AG04449 (cell line): ENCODE data around the gene POFUT1.

Experiments used
- CTCF ChIA-PET: fragments of 350-600 bp; formaldehyde crosslinking; extraction: SDS; loops from one replicate; lab custom pipeline; 2021; ENCODE audit warnings: antibody characterized with exemption; lab: Yijun Ruan, JAX
- POLR2A ChIA-PET: fragments of 400-600, 350-600 bp; formaldehyde crosslinking; extraction: SDS; loops from one replicate; lab custom pipeline; 2020; ENCODE audit warnings: antibody characterized with exemption, inconsistent platforms; lab: Yijun Ruan, JAX
- DNase-seq: peaks from one replicate; pipeline ENCODE4 v3.0.0-alpha.2; 2010; ENCODE audit warnings: low read depth, low spot score
- H3K4me3 ChIP-seq: 2 replicates; pipeline ENCODE4 v1.5.1; 2011; ENCODE audit warnings: low read depth, mild to moderate bottlenecking, control low read depth, low read length
- CTCF ChIP-seq: IDR thresholded peaks from one replicate; pipeline ENCODE4 v1.5.1; 2011; ENCODE audit warnings: mild to moderate bottlenecking, moderate library complexity, low read length, control low read depth, inconsistent platforms; ENCODE audit not compliant: insufficient read depth; ENCODE audit errors: missing control alignments

The POFUT1 gene

GRCh38 chr20:32232326-32232886 lies 24.7 kb downstream of the POFUT1 start:
- no peak for TF ChIP-seq CTCF
- ChIA-PET POLR2A (no interaction called here), CTCF (interaction anchor here (0.8 to 1.4 kb wide), 2 partner anchors 24 to 224 kb away, joined by 3 to 4 read pairs; no protein-coding TSS in a partner anchor)
- no peak overlapping the region for H3K4me3 ChIP-seq
- DNase-seq: no peak

- POLR2A ChIA-PET: no interaction called here
Measured at GRCh38 chr20:32233286-32233685, 25.6 kb downstream of the POFUT1 start.

DNA sequence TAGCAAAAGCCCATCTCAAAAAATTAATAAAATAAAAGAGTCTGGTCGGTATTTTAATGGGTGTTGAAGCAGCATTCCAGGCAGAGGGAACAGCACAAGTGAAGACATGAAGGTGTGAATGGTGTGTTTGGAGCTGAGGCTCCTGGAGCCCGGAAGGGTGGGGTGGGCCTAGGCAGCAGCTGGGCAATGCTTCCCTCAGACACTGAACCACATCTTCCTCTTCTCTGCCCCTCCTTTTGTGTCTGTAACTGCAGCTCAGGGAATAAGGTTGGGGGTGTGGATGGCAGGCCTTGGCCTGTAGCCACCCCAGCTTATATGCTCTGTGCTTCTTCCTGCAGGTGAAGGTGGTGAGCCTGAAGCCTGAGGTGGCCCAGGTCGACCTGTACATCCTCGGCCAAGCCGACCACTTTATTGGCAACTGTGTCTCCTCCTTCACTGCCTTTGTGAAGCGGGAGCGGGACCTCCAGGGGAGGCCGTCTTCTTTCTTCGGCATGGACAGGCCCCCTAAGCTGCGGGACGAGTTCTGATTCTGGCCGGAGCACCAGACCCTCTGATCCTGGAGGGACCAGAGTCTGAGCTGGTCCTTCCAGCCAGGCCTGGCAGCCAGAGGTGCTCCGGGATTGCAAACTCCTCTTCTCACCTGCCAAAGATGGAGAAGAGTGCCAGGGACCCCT lies 26.6 kb downstream of the POFUT1 start:
- POLR2A ChIA-PET: no interaction called here
- no peak for DNase-seq
- CTCF ChIA-PET: interaction anchor here (1.2 kb wide), 2 partner anchors 8 to 287 kb away, joined by 3 read pairs; no protein-coding TSS in a partner anchor
- TF ChIP-seq CTCF: no peak
- H3K4me3 ChIP-seq: no peak overlapping the region

More at GRCh38 chr20:32233286-32233685, 25.6 kb downstream of the POFUT1 start:
- CTCF ChIA-PET: interaction anchor here (1.2 to 1.4 kb wide), 2 partner anchors 9 to 223 kb away, joined by 3 to 4 read pairs; no protein-coding TSS in a partner anchor
- no peak overlapping the region for H3K4me3 ChIP-seq
- no peak for TF ChIP-seq CTCF
- no peak for DNase-seq

GRCh38 chr20:32235331-32236047 lies 27.8 kb downstream of the POFUT1 start:
- POLR2A ChIA-PET: no interaction called here
- H3K4me3 ChIP-seq: no peak overlapping the region
- DNase-seq: no peak
- no peak for TF ChIP-seq CTCF
- CTCF ChIA-PET: no interaction called here

DNA sequence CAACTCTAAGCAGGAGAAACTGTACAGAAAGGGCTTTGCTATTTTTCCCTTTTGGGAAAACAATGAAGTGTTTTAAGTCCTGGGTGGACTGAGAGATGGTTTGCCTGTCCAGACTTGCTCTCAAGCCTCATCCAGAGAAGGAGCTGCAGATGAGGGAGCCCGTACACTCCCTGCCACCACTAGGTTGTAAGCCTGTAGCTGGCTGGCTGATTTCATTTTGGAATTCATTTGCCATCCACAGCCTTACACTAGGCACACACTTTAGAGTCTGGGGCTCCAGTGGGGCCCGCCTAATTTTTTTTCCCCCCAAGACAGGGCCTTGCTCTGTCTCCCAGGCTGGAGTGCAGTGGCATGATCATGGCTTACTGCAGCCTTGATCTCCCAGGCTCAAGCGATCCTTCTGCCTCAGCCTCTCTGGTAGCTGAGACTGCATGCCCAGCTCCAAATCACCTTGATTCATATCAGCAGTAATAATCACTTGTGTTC lies 28.4 kb downstream of the POFUT1 start:
- POLR2A ChIA-PET: no interaction called here

More for the DNA sequence above, 28.4 kb downstream of the POFUT1 start:
- CTCF ChIA-PET: no interaction called here
- no peak overlapping the region for H3K4me3 ChIP-seq
- DNase-seq: no peak
- no peak for TF ChIP-seq CTCF
